Kidney (tissue), 14 donors: ENCODE measurements around the gene BANF2. TPM values are rescaled to one million over a fixed set of nuclear protein-coding genes. Genes with fewer than 3 reads are reported as not detected.

Source experiments
- DNase-seq, 5 donors: peaks; one replicate each; pipeline ENCODE4 v3.0.0-alpha.2; 2013 to 2020
- FAIRE-seq: peaks from 2 replicates; lab custom pipeline; 2012; peaks lifted over from hg19 to GRCh38; lab: Jason Lieb, UNC
- H3K27ac ChIP-seq, 2 donors: one replicate each; pipeline ENCODE4 v1.7.0; 2013; ENCODE audit warnings: low read depth in 2 of 2, low read length in 2 of 2, inconsistent platforms in 1 of 2
- H3K27me3 ChIP-seq: one replicate; pipeline ENCODE4 v1.7.1; 2013; ENCODE audit warnings: low read length, inconsistent platforms; ENCODE audit not compliant: control insufficient read depth, insufficient read depth
- H3K36me3 ChIP-seq, 3 donors: one replicate each; pipeline versions ENCODE4 v1.7.0 to v1.7.1; 2013; ENCODE audit warnings: low read length in 3 of 3, control low read depth in 1 of 3, inconsistent platforms in 1 of 3; ENCODE audit not compliant: insufficient read depth in 3 of 3, control insufficient read depth in 2 of 3
- H3K4me1 ChIP-seq, 3 donors: one replicate each; pipeline versions ENCODE4 v1.7.0 to v1.7.1; 2013; ENCODE audit warnings: low read length in 3 of 3, inconsistent platforms in 1 of 3, low read depth in 1 of 3; ENCODE audit not compliant: control insufficient read depth in 2 of 3, insufficient read depth in 2 of 3
- H3K4me3 ChIP-seq, 3 donors: one replicate each; pipeline versions ENCODE4 v1.7.0 to v1.8.1; 2013; ENCODE audit warnings: low read length in 3 of 3, control low read depth in 1 of 3, inconsistent platforms in 1 of 3
- H3K9ac ChIP-seq, 3 donors: one replicate each; pipeline versions ENCODE4 v1.7.0 to v1.7.1; 2013; ENCODE audit warnings: low read length in 3 of 3, control low read depth in 1 of 3, inconsistent platforms in 1 of 3
- H3K9me3 ChIP-seq, 3 donors: one replicate each; pipeline versions ENCODE4 v1.7.0 to v1.7.1; 2013; ENCODE audit warnings: low read length in 3 of 3, control low read depth in 1 of 3, inconsistent platforms in 1 of 3; ENCODE audit not compliant: control insufficient read depth in 2 of 3, insufficient read depth in 1 of 3
- intact Hi-C: fragments of 100-400 bp; cut with DNase I; formaldehyde crosslinking; loops from one replicate; pipeline ENCODE4 v1.11.1; 2022
- polyA plus RNA-seq: library from polyadenylated mRNA; stranded (reverse); fragments of 350-450 nt; fragmentation: Illumina TruSeq; extraction: RNeasy Lipid Tissue Mini Kit (QIAGEN cat#74804); gene quantifications from one replicate; pipeline ENCODE4 v1.2.3, GENCODE V29; 2014; ENCODE audit warnings: low read depth, low replicate concordance; ENCODE audit not compliant: insufficient read depth
- total RNA-seq: library from RNA; stranded (reverse); fragmentation: NEBNext Ultra II Directional; extraction: Animal tissue kit (Norgen Biotek cat#: 25700); gene quantifications from one replicate; pipeline ENCODE4 v1.2.1, GENCODE V29; 2021
- TF ChIP-seq, protein P1 (sequence below): IDR thresholded peaks from 3 replicates; pipeline ENCODE4 v1.5.1; 2012; ENCODE audit warnings: mild to moderate bottlenecking, moderate library complexity, borderline replicate concordance; ENCODE audit not compliant: insufficient read depth; ENCODE audit errors: extremely low read depth
- donor health status: control.
- donor health status: control.
- donor health status: control.
- donor health status: control.
- donor health status: control.
- donor health status: DM: yes; HTN: yes; CAD: no.
- donor health status: Normal renal cell carcinoma (clear cell type).

BANF2 gene
- total and polyA plus RNA-seq, 2 donors from 2014 or later, result not detected

- H3K4me3 ChIP-seq, result no peak overlapping the region
- DNase-seq, result no peak
- H3K9me3 ChIP-seq, result peaks cover 0 to 1% (median 0%) of the 10 kb centered on the region in 3 donors
- TF ChIP-seq, protein P1, sequence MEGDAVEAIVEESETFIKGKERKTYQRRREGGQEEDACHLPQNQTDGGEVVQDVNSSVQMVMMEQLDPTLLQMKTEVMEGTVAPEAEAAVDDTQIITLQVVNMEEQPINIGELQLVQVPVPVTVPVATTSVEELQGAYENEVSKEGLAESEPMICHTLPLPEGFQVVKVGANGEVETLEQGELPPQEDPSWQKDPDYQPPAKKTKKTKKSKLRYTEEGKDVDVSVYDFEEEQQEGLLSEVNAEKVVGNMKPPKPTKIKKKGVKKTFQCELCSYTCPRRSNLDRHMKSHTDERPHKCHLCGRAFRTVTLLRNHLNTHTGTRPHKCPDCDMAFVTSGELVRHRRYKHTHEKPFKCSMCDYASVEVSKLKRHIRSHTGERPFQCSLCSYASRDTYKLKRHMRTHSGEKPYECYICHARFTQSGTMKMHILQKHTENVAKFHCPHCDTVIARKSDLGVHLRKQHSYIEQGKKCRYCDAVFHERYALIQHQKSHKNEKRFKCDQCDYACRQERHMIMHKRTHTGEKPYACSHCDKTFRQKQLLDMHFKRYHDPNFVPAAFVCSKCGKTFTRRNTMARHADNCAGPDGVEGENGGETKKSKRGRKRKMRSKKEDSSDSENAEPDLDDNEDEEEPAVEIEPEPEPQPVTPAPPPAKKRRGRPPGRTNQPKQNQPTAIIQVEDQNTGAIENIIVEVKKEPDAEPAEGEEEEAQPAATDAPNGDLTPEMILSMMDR, result no peak
- peaks cover 0 to 21% (median 15%) of the 10 kb centered on the region in 3 donors for H3K4me1 ChIP-seq
- H3K36me3 ChIP-seq, result no peaks in the 10 kb centered on the region
- no peak overlapping the region for H3K27ac ChIP-seq
- no peak for FAIRE-seq
- intact Hi-C loops, result no loop called here
- no peaks in the 10 kb centered on the region for H3K27me3 ChIP-seq
- no peak overlapping the region for H3K9ac ChIP-seq
These were observed 14.6 kb upstream of the BANF2 start for GRCh38 chr20:17685168-17685567.

- TF ChIP-seq, protein P1, result no peak
- Histone ChIP-seq H3K4me3 (no peak overlapping the region), H3K27ac (no peak overlapping the region), H3K36me3 (no peaks in the 10 kb centered on the region), H3K4me1 (peaks cover 0 to 14% (median 7%) of the 10 kb centered on the region in 3 donors), H3K9me3 (peaks cover 0 to 4% (median 0%) of the 10 kb centered on the region in 3 donors), H3K27me3 (no peaks in the 10 kb centered on the region), H3K9ac (no peak overlapping the region)
- FAIRE-seq (no peak), DNase-seq (no peak)
- intact Hi-C loops, result no loop called here
These were observed 12.0 kb upstream of the BANF2 start for GRCh38 chr20:17687800-17688199.

DNA sequence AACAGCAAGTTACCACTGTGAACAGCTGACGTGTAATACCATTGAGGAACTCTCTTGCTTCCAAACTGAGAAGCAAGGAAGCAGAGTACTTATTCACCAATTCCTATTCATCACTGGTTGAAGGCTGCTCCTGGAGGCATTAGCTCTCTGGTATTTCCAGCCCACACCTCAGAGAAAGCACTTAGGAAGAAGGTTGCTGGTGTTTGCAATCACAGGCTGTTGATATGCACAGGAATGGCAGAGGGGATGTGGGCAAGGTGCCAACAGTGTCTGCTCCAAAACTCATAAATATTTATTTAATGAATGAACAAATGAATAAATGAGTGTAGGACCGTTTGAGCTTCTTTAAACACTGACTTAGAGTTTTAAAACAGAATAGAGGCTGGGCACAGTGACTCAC lies 10.8 kb upstream of the BANF2 start:
- Histone ChIP-seq H3K4me1 (peaks cover 0 to 3% (median 1%) of the 10 kb centered on the region in 3 donors), H3K27ac (no peak overlapping the region), H3K36me3 (no peaks in the 10 kb centered on the region), H3K9ac (no peak overlapping the region), H3K27me3 (no peaks in the 10 kb centered on the region), H3K9me3 (peaks cover 0 to 4% (median 0%) of the 10 kb centered on the region in 3 donors), H3K4me3 (no peak overlapping the region)
- intact Hi-C loops, result no loop called here
- FAIRE-seq (no peak), DNase-seq (peak in 3 of 5 donors; percentile 24 to 48 (median 25))
- TF ChIP-seq, protein P1, result no peak

DNA sequence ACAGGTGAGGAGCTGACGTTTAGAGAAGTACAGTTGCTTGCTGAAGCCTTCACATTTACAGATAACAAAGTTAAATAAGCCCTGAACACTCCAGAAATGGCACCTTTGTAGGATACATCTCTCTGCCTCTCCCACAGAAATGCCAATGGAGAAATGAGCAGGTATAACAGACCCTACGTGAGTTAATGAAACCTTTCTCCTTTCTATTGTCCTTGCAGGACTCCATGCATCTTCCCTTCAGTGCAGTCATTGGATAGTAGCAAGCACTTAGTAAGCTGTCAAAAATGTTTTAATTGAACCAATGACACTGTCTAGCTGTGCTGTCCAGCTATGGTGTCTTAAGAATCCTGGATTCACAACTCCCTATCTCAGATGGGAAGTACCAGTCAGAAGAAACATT lies 9.6 kb upstream of the BANF2 start:
- intact Hi-C loops, result no loop called here
- FAIRE-seq, result no peak
- no peaks in the 10 kb centered on the region for H3K27me3 ChIP-seq
- H3K4me1 ChIP-seq, result no peaks in the 10 kb centered on the region
- no peaks in the 10 kb centered on the region for H3K36me3 ChIP-seq
- TF ChIP-seq, protein P1, result no peak
- H3K4me3 ChIP-seq, result no peak overlapping the region
- H3K9me3 ChIP-seq, result peaks cover 0 to 4% (median 0%) of the 10 kb centered on the region in 3 donors
- no peak overlapping the region for H3K27ac ChIP-seq
- DNase-seq, result no peak
- H3K9ac ChIP-seq, result no peak overlapping the region
